Endodermal cell (in vitro differentiated cells): ENCODE data around the gene CBLN3. TPM values are rescaled to one million over a fixed set of nuclear protein-coding genes. Genes with fewer than 3 reads are reported as not detected.

Experiments used
- DNase-seq: peaks from one replicate; pipeline ENCODE4 v3.0.0-alpha.2; 2017
- H3K27ac ChIP-seq: 2 replicates; pipeline ENCODE4 v1.5.1; 2013; ENCODE audit warnings: mild to moderate bottlenecking, low read depth, low read length, moderate library complexity
- H3K27me3 ChIP-seq: 2 replicates; pipeline ENCODE4 v1.6.1; 2013; ENCODE audit warnings: mild to moderate bottlenecking, low read length, moderate library complexity; ENCODE audit not compliant: insufficient read depth, control insufficient read depth, poor library complexity, severe bottlenecking
- H3K36me3 ChIP-seq: 2 replicates; pipeline ENCODE4 v1.7.0; 2013; ENCODE audit warnings: mild to moderate bottlenecking, low read length, moderate library complexity; ENCODE audit not compliant: control insufficient read depth, insufficient read depth
- H3K4me1 ChIP-seq: one replicate; pipeline ENCODE4 v1.7.0; 2013; ENCODE audit warnings: low read length; ENCODE audit not compliant: control insufficient read depth, insufficient read depth
- H3K4me3 ChIP-seq: 2 replicates; pipeline ENCODE4 v1.5.1; 2013; ENCODE audit warnings: mild to moderate bottlenecking, low read length, moderate library complexity
- H3K9ac ChIP-seq: 2 replicates; pipeline ENCODE4 v1.6.1; 2013; ENCODE audit warnings: mild to moderate bottlenecking, low read length, moderate library complexity; ENCODE audit not compliant: poor library complexity, severe bottlenecking; ENCODE audit errors: extremely low read depth
- H3K9me3 ChIP-seq: 2 replicates; pipeline ENCODE4 v1.6.1; 2013; ENCODE audit warnings: mild to moderate bottlenecking, low read length, moderate library complexity; ENCODE audit not compliant: control insufficient read depth
- H3K27ac Mint-ChIP-seq: 2 replicates; pipeline ENCODE4 v1.8.0; 2020; ENCODE audit warnings: mixed read lengths
- H3K27me3 Mint-ChIP-seq: 2 replicates; pipeline ENCODE4 v1.8.0; 2021; ENCODE audit warnings: mild to moderate bottlenecking, mixed read lengths; ENCODE audit not compliant: insufficient read depth
- H3K36me3 Mint-ChIP-seq: 2 replicates; pipeline ENCODE4 v1.8.0; 2020; ENCODE audit warnings: low read depth, mixed read lengths
- H3K4me1 Mint-ChIP-seq: 2 replicates; pipeline ENCODE4 v1.8.0; 2020; ENCODE audit warnings: mixed read lengths
- H3K4me3 Mint-ChIP-seq: 2 replicates; pipeline ENCODE4 v1.8.0; 2020; ENCODE audit warnings: mild to moderate bottlenecking, moderate library complexity, mixed read lengths
- H3K9me3 Mint-ChIP-seq: 2 replicates; pipeline ENCODE4 v1.8.0; 2020; ENCODE audit warnings: mild to moderate bottlenecking, mixed read lengths
- CTCF ChIP-seq: fragments of 200-600 bp; sonication (generic); conservative IDR thresholded peaks from 2 replicates; pipeline ENCODE4 v1.5.0; 2021; ENCODE audit warnings: antibody characterized with exemption, mild to moderate bottlenecking
- WGBS, 2 experiments: methylation state at CpG; one replicate each; pipeline versions ENCODE4 v1.1.5 to v1.1.7; 2013; ENCODE audit warnings: missing lambda C conversion rate in 2 of 2, mixed read lengths in 1 of 2; ENCODE audit not compliant: insufficient coverage in 1 of 2, insufficient read length in 1 of 2; 5-methylcytosine and 5-hydroxymethylcytosine counted together
- total RNA-seq, 2 donors: library from RNA; stranded (reverse); fragmentation: NEBNext Ultra II Directional in 1 of 2; extraction: Animal tissue kit (Norgen Biotek cat#: 25700) in 1 of 2; gene quantifications; 2 replicates in 1 of 2; 3 replicates in 1 of 2; pipeline ENCODE4 v1.2.1, GENCODE V29; 2021

The CBLN3 gene
- total RNA-seq, 2 donors from 2014 or later: 2.1 to 2.4 TPM

- Mint-ChIP-seq H3K4me1 (peaks cover 22% of the 10 kb centered on the region), H3K36me3 (peaks cover 25% of the 10 kb centered on the region), H3K27ac (peak overlapping the region; percentile 72), H3K4me3 (peak overlapping the region; percentile 76), H3K27me3 (peaks cover 5% of the 10 kb centered on the region), H3K9me3 (no peaks in the 10 kb centered on the region)
- Histone ChIP-seq H3K9ac (no peak overlapping the region), H3K27ac (no peak overlapping the region), H3K9me3 (no peaks in the 10 kb centered on the region), H3K4me1 (no peaks in the 10 kb centered on the region), H3K27me3 (no peaks in the 10 kb centered on the region), H3K4me3 (no peak overlapping the region), H3K36me3 (peaks cover 16% of the 10 kb centered on the region)
- TF ChIP-seq CTCF: peak; percentile 96
- peak; percentile 98 for DNase-seq
- WGBS, 2 experiments: 60 to 71% methylated on average over 8 to 15 of the region's 15 CpGs
Measured at GRCh38 chr14:24431569-24432258, 2.2 kb upstream of the CBLN3 start.

- H3K4me1 Mint-ChIP-seq: peaks cover 25% of the 10 kb centered on the region
- peak overlapping the region; percentile 91 for H3K4me3 ChIP-seq
- no peaks in the 10 kb centered on the region for H3K9me3 ChIP-seq
- no peak for TF ChIP-seq CTCF
- H3K9ac ChIP-seq: peak overlapping the region; percentile 63
- H3K4me3 Mint-ChIP-seq: peak overlapping the region; percentile 76
- no peak overlapping the region for H3K27ac ChIP-seq
- H3K36me3 ChIP-seq: peaks cover 16% of the 10 kb centered on the region
- H3K4me1 ChIP-seq: no peaks in the 10 kb centered on the region
- 23 to 37% methylated on average over 8 to 19 of the region's 19 CpGs for WGBS, 2 experiments
- H3K36me3 Mint-ChIP-seq: peaks cover 23% of the 10 kb centered on the region
- no peaks in the 10 kb centered on the region for H3K9me3 Mint-ChIP-seq
- DNase-seq: no peak
- H3K27me3 ChIP-seq: no peaks in the 10 kb centered on the region
- H3K27ac Mint-ChIP-seq: peak overlapping the region; percentile 95
- H3K27me3 Mint-ChIP-seq: peaks cover 5% of the 10 kb centered on the region
Measured at GRCh38 chr14:24430682-24431568, 1.5 kb upstream of the CBLN3 start.

- 1 to 2% methylated on average over 11 to 28 of the region's 28 CpGs for WGBS, 2 experiments
- H3K4me3 ChIP-seq: peak overlapping the region; percentile 91
- H3K36me3 ChIP-seq: peaks cover 16% of the 10 kb centered on the region
- Mint-ChIP-seq H3K27me3 (peaks cover 6% of the 10 kb centered on the region), H3K9me3 (no peaks in the 10 kb centered on the region), H3K4me1 (peaks cover 25% of the 10 kb centered on the region), H3K36me3 (peaks cover 19% of the 10 kb centered on the region), H3K4me3 (peak overlapping the region; percentile 76), H3K27ac (peak overlapping the region; percentile 95)
- H3K4me1 ChIP-seq: no peaks in the 10 kb centered on the region
- H3K9me3 ChIP-seq: no peaks in the 10 kb centered on the region
- peak overlapping the region; percentile 72 for H3K27ac ChIP-seq
- DNase-seq: peak; percentile 93
- H3K9ac ChIP-seq: peak overlapping the region; percentile 63
- H3K27me3 ChIP-seq: no peaks in the 10 kb centered on the region
- no peak for TF ChIP-seq CTCF
Measured at GRCh38 chr14:24430143-24430681, 744 bp upstream of the CBLN3 start.
